GM18517 (cell line): ENCODE data around the gene LRRC70.

Experiments used
- ATAC-seq: cut with Tn5 transposase; IDR thresholded peaks from one replicate; pipeline ENCODE4 v1.9.1; 2021; ENCODE audit warnings: mild to moderate bottlenecking, moderate library complexity; ENCODE audit not compliant: unreplicated experiment

The LRRC70 gene

DNA sequence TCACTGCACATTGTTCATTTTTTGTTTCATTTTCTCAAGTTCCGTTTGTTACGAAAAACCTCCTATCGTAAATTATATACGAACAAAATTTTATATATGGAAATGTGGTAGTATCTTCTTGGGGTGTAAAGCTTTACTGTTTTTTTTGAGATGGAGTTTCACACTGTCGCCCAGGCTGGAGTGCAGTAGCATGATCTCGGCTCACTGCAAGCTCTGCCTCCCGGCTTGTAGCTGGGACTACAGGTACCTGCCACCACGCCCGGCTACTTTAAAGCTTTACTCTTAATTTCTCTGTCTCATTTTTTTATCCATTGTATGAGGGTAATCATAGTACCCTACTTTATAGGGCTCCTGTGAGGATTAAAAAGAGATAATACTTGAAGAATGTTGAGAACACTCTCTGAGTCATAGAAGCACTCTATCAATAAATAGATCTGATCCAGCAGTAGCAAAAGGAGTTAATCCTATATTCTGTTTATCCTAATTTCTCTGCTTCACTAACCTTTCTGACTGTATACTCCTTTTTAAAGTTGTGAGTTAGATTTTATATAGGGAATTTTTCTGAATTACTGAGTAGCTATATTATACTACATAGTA lies 5.6 kb upstream of the LRRC70 start:
- ATAC-seq: no peak

DNA sequence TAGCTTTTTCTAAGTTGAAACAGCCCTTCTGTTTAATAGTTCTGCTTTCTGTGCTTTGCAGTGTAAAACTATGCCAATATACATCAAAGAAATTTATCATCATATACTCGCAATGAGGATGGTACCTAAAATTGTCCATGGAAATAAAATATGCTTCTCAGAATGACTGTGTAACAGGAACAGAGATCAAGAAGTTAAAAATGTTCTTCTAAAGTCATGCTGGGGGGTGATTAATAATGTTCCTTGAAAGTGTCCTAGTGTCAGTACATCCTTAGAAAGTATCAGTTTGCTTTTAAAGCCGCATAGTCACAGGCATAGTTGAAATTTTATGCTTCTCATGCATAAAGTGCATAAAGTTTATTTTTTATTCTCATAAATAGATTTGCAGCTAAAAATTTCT lies 4.0 kb upstream of the LRRC70 start:
- peak; percentile 54 for ATAC-seq

DNA sequence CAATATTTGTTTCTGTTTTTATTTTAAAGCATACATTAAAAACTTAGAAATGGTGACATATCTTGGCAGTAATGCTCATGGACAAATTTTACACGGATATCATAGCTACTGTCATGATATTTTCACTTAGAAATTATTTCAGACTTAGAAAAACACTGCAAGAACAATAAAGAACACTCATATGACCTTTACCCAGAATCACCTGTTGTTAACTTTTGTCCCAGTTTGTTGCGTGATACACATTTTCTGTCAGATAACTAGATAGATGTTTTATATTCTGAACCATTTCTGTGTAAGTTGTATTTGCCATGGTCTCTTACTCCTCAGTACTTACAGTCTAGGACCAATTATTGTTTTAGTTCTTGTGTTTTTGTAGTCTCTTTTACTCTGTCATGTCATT lies 3.6 kb upstream of the LRRC70 start:
- ATAC-seq: no peak

GRCh38 chr5:62575489-62575888 lies 3.1 kb upstream of the LRRC70 start:
- ATAC-seq: no peak

- no peak for ATAC-seq
Observed at GRCh38 chr5:62576570-62577170, 1.9 kb upstream of the LRRC70 start.

GRCh38 chr5:62577488-62577887 lies 1.1 kb upstream of the LRRC70 start:
- no peak for ATAC-seq

GRCh38 chr5:62579761-62580160 lies 1.1 kb downstream of the LRRC70 start:
- ATAC-seq: no peak

DNA sequence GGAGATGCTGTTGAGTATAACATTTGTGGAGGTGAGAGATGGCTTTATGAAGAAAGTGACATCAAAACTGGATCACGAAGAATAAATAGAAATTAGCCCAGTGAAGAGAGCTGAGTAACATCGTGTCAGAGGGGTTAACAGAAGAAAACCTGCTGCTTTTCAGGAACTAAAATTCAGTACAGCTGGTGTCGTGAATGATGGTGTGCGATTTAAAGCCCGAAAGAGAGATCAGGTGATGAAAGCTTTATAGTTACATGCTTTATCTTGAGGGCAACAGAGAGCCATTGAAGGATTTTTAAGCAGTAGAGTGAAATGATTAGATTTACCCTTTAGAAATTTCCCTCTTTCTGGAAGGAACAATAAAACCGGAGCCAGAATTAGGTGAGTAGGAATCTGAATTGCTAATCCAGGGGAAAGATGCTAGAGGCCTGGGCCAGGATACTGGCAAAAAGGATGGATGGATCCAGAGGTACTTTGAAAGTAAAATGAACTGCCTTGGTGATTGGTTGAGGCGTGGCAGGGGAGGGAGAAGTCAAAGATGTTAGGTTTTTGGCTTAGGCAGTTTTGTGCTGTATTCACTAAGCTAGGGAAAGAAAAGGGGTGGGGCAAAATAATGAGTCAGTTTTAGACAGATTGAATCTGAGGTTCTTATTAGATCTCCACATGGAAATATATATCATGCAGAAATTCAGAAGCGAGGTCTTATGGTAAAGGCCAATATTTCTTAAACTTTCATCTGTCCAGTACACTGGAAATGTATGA lies 3.4 kb downstream of the LRRC70 start:
- no peak for ATAC-seq

DNA sequence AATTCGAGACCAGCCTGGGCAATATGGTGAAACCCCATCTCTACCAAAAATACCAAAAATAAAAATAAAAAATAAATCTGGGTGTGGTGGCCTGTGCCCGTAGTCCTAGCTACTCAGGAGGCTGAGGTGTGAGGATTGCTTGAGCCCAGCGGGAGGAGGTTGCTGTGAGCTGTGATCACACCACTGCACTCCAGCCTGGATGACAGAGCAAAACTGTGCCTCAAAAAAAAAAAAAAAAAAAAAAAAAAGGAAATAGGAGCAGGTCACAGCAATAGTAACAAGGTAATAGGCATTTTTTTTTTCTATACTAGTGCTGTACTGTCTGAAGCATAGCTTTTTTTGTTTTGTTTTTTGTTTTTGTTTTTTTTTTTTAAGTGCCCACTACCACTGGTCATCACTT lies 5.8 kb downstream of the LRRC70 start:
- no peak for ATAC-seq

DNA sequence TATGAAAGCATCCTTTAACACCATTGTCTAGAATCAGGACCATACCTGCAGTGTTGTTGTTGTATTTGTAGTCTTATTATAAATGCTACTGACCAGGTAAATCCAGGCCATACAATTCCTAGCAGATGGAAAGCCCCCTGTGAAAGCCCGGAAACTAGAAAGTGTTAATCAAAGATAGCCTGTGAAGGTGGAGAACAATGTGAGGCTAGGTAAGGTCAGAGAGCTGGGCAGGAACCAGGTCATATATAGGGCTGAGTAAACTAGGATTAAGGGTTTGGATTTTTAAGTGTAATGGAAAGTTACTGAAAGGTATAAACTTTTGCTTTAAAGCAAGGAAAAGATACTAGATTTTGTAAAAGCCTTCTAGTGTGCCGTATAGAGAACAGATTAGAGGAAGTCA lies 6.7 kb downstream of the LRRC70 start:
- no peak for ATAC-seq

DNA sequence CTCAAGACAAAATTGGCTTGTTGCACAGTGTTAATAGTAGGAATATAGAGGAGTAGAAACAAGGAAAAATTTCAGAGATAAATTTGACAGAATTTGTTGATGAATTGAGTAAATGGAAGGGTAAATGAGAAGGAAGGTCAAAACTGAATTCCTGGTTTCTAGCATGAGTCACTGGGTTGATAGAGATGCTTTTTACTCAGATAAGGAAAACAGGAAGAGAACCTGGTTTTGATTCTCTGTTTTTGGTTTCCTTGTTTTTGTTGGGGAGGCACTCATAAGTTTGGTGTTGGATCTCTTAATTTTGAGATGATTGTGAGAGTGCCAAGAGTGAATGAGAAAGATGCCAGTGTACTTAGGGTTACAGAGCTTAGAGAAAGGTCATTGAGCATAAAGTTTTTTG lies 7.1 kb downstream of the LRRC70 start:
- no peak for ATAC-seq

DNA sequence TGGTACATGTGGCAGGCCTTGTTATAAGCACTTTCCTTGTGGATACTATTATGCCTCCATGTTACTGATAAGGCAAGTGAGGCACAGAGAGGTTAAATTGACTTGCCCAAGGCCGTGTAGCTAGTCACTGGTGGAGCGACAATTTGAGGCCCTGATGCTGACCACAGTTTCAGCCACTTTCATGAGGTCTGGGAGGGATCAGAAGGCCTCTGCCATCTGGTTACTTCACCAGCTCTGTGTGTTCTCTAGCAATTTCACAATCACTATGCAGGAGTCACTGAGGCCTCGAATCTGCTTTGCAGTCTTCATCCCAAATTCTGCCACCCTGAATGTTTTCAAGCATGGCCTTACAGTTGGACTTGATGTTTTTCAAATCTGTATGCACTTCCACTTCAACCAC lies 9.1 kb downstream of the LRRC70 start:
- ATAC-seq: no peak

DNA sequence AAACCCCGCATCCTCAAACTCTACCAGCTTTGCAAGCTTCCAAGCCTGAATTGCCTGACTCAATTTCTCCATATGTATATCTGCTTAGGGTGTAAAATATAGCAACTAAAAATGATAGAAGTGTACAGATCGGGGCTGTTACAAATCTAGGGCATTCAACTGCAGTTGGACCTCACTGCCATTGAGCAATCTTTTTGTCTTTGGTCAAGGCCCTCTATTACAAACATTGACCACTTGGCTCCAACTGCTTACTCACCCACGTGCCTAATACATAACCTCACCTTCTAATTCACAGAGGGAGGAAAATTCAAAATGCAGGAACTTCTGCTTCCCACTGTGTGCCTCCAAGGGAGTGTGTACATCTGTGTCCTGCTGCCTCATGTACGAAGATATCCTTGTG lies 10.0 kb downstream of the LRRC70 start:
- ATAC-seq: no peak

DNA sequence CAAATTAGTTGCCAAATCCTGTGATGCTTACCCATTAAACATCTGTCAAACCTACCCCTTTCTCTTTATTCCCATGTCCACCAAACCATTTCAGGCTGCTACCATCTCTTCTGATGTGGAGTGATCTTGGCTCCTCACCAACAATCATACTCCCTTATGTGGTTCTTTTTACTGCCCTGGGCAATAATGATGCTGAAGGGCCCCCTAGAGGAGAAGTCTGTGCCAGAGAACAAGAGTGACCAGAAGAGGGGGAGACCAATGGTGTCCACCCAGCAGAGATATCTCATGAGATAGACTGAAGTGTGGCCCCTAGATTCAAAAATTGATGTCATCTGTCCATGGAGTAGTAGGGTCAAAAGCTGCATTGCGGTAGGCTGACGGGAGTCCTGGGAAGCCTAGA lies 10.9 kb downstream of the LRRC70 start:
- no peak for ATAC-seq

DNA sequence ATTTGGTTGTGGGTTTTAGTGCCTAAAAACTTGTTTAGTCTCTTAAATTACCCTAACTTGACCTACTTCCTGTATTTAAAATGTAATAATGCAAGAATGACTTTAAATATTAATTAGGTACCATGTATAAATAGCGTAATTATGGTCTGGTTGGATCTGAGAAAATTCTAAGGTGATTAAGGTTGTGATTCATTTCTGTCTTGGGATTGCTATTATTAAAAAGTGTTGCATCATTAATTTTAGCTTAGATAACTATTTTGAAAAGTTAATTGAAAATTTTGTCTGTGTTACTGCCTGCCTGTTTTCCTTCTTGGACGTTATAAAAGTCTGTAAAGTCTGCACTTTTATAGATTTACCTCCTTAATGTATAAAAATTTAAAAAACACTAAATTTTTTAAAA lies 11.8 kb downstream of the LRRC70 start:
- ATAC-seq: no peak

GRCh38 chr5:62592558-62592957 lies 13.9 kb downstream of the LRRC70 start:
- ATAC-seq: no peak

GRCh38 chr5:62593331-62593730 lies 14.7 kb downstream of the LRRC70 start:
- ATAC-seq: no peak

GRCh38 chr5:62594364-62594984 lies 15.9 kb downstream of the LRRC70 start:
- no peak for ATAC-seq

- no peak for ATAC-seq
Observed at GRCh38 chr5:62596096-62596495, 17.5 kb downstream of the LRRC70 start.

DNA sequence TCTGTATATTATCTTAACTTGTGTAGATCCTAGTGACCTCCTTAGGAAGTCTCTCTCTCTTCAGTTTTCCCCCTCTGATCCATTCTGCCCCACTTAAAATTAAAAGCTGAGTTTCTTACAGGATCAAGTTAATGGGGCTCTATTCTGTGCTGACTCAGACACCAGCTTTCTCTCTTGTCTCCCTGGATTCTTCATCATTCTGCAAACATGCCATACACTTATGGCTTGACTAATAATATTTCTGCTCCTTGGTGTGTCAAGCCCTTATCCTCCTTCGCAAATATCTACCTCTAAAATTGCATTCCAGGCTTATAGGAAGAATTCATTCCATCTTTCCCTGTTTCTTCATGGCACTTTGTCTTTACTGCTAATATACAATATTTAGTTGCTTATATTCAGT lies 18.1 kb downstream of the LRRC70 start:
- no peak for ATAC-seq

GRCh38 chr5:62597314-62597713 lies 18.7 kb downstream of the LRRC70 start:
- ATAC-seq: no peak
